Globus pallidus (tissue), 1 donor: ENCODE measurements around the gene SF3A2.

Experiments
- DNase-seq: peaks from one replicate; pipeline ENCODE4 v3.0.0-alpha.2; 2015; ENCODE audit warnings: low spot score

SF3A2 gene

DNA sequence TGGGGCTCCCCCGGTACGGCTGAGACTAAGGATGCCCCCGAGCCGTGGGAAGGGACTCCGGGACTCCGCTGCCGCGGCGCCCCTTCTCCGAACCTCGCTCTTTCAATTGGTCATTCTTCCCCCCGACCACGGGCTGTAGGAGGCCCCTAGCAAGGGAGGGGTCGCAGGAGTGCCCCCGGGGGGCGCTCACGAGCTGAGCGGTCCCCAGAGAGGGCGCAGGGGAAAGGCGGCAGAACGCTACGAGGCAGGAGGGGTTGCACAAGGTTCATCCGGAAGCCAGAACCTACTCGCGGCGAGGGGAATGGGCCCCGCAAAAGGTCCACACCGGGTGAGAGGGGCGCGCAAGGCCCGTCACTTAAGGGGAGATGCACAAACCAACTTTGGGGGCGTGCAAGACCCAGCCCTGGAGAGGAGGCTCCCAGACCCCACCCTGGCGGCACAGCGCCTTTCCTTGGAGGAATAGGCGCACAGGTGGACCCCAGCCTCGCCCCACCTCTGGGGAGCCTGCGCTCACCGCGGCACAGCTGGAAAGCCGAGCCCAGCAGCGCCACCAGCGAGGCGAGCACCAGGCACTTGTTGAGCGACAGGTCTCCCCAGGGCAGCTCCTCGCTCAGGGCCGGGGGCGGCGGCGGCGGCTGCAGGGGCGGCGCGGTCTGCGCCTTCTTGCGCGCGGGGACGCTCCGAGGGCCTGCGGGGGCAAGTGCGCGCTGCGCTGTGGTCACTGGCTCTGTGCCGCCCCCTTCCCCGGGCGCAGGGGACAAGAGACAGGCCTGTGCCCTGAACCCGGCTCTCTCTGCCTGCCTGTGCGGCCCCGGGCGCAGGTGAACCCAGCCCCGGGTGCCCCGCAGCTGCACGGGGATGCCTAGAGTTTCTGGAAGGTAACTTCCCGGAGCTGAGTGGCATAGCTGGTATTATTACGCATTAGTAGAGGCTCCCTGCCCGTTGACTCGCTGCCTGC lies 16.8 kb downstream of the SF3A2 start:
- no peak for DNase-seq

DNA sequence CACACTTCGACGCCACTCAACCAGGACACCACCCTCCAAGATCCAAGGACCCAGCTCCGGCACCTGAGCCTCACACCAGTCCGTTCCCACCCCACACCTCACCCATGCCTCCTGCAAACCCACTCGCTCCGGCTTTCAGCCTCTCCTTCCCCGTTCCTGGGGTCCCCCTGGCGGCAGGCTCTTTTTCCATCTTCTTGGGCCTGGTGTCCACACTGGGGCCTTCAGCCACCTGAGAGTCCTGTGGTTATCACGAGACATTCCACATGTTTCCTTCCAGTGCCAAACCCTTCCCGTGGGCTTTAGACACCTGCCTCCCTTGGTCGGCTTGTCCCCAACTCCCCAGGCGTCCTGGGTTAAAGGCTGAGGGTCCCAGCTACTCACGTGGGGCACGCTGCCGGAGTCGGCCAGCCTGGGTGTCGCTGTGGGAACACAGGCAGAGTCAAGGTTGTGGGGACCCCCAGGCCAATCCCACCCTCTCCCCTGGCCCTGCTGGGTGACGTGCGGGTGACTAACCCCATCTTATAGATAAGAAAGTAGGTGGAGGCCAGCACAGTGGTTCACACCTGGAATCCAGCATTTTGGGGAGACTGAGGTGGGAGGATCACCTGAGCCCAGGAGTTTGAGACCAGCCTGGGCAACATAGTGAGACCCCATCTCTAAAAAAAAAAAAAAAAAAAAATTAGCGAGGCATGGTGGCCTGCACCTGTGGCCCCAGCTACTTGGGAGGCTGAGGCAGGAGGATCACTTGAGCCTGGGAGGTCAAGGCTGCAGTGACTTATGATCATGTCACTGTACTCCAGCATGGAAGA lies 17.6 kb downstream of the SF3A2 start:
- no peak for DNase-seq

- DNase-seq, result no peak
Observed at GRCh38 chr19:2255112-2255845, 18.7 kb downstream of the SF3A2 start.

DNA sequence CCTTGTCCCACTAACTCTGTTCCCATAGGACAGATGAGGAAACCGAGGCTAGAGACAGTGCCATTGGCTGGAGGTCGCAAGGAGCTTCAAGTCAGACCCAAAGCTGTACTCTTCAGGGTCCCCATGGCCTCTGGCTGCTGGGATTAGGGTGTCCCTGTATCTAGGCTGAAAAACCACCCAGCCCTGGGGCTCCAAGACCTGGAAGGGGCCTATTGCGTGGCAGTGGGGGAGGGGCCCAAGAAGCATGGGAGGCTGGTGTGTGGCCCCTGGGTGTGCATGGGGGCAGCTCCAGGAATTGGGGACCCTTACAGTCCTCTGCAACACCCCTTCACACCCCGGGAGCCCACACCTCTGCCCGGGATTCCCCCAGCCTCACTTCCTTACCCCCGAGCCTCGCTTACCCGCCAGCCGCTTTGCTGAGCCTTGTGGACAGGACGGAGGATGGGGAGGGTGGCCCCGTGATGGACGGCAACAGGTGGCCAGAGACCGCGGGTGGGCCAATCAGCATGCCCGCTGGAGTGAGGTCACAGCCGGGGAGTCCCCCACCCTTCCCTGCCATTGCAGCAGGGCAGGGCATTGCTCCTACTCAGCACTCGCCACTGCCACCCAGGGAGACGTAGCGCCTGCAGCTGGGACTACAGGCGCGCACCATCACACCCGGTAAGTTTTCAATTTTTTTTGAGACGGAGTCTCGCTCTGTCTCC lies 19.5 kb downstream of the SF3A2 start, which contains the start of gene JSRP1:
TSS of gene JSRP1 (minus strand) at position 436 of the 704 bp plus-strand sequence. CDS start 1,103 bp downstream, outside the sequence.
- DNase-seq, result no peak

- DNase-seq, result no peak
Observed at GRCh38 chr19:2259336-2259735, 22.7 kb downstream of the SF3A2 start.

DNA sequence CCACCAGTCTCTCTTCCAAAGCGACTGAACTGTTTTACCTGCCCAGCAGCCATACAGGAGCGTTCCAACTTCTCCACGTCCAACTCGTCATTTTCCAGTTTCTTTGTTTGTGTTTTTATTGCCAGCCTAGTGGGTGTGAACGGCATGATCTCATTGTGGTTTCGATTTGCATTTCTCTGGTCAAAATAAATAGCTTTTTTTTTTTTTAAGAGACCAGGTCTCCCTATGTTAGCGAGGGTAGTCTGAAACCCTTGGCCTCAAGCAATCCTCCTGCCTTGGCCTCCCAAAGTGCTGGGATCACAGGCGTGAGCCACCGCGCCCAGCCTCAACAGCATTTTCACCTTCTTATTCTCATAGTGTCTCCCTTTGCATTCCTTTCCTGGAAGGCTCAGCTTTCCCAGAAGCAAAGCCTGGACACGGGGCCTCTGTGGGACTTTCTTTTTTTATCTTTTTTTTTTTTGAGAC lies 23.7 kb downstream of the SF3A2 start:
- no peak for DNase-seq

GRCh38 chr19:2261438-2262172 lies 25.0 kb downstream of the SF3A2 start:
- no peak for DNase-seq

- DNase-seq, result peak; percentile 67
Observed at GRCh38 chr19:2266183-2266993, 29.8 kb downstream of the SF3A2 start.

GRCh38 chr19:2268480-2268830 lies 31.8 kb downstream of the SF3A2 start:
- DNase-seq, result no peak

GRCh38 chr19:2268861-2269243 lies 32.2 kb downstream of the SF3A2 start:
- no peak for DNase-seq

DNA sequence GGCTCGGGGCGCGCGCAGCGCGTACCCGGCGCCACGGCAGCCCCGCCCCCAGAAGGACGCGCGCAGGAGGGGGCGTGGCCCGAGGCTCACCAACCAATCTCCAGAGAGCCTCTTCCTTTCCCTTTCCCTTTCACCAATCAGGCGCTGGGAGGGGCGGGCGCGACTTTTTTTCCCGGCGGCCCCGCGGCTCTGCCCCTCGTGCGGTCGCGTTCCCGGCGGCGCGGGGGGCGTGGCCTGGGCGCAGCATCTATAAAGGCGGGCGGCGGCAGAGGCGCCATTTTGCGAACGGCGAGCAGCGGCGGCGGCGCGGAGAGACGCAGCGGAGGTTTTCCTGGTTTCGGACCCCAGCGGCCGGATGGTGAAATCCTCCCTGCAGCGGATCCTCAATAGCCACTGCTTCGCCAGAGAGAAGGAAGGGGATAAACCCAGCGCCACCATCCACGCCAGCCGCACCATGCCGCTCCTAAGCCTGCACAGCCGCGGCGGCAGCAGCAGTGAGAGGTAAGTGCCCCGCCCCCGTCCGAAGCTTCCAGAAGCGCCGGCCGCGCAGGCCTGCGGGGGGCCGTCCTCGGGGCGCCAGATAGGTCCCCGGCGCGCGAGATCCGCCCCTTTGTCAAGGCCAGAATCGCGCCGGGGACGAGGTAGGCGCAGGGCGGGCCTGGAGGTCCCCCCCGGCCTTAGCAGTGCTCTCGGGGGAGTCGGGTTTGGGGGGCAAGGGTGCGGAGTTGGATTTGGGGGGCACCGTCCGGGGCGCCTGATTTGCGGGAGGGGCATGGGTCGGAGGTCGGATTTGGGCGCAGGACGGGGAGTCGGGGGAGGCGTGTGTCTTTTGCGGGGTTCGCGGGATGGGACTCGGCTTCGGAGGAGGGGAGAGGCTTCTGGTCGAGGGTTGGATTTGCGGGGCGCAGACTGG lies 32.9 kb downstream of the SF3A2 start:
- peak; percentile 96 for DNase-seq

DNA sequence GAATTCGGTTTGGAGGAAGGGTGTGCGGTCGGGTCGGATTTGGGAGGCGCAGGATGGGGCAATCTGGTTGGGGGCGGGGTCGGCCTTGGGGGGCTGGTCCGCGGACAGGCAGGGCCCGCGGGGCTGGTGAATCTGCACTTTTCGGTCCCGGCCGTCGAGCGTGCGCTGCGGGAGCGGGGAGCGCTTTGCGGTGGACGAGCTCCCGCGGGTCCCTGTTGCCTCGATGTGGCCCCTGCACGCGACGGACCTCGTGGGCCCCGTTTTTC lies 33.5 kb downstream of the SF3A2 start:
- DNase-seq, result no peak

GRCh38 chr19:2270423-2271233 lies 34.0 kb downstream of the SF3A2 start:
- peak; percentile 75 for DNase-seq

DNA sequence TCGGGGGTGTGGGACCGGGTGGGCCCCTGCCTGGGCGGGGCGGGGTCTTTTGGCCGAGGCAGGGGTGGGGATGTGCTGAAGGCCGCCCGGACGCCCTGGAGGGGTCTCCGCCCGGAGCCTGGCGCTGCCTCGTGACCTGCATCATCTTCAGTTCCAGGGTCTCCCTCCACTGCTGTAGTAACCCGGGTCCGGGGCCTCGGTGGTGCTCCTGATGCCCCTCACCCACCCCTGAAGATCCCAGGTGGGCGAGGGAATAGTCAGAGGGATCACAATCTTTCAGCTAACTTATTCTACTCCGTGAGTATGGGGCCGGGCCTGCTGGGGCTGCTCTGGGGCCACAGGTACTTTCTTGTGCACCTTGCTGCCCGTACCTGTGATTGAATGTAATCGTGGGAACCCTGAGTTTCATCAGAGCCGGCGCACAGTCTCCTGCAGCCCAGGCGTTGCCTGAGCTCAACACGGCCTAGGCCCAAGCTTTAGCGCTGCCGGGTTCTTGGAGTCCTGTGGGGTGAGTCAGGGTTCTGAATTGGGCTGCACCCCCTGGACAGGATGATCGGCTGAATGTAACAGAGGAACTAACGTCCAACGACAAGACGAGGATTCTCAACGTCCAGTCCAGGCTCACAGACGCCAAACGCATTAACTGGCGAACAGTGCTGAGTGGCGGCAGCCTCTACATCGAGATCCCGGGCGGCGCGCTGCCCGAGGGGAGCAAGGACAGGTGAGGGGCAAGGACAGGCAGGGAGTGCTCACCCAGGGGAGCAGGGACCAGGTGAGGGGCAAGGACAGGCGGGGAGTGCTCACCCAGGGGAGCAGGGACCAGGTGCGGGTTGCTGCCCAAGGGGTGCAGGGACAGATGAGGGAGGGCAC lies 34.8 kb downstream of the SF3A2 start:
- DNase-seq, result no peak

GRCh38 chr19:2273356-2274184 lies 36.9 kb downstream of the SF3A2 start:
- DNase-seq, result no peak

DNA sequence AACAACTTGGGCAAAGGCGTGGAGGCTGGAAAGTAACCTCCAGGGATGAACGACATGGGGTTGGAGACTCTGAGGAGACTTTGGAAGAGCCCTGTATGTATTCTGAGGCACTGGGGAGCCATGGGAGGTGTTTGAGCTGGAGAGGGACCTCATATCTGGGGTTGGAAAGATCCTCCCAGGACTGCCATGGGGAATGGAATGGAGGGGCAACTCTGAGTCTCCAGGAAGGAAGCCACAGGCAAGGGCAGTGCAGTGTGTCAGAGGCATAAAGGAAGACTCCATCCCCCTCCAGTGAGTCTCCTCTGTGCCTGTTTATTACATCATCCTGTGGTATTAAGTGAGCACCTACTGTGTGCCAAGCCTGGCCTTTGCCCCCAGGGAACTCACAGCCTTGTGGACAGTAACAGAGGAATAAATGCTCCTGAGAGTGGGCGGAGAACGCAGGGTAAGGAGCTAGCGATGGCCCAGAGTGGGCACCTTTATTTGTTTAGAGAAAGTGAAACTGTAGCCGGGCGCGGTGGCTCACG lies 37.6 kb downstream of the SF3A2 start:
- DNase-seq, result no peak
